A549 (cell line): ENCODE data around the gene DOK4. TPM values are rescaled to one million over a fixed set of nuclear protein-coding genes. Genes with fewer than 3 reads are reported as not detected.
A peak's percentile ranks its signal among the peaks of the same experiment; 100 is the strongest.

Source experiments
- ATAC-seq, 2 experiments: fragments of 200-7000 bp in 1 of 2; fragments of >200 bp in 1 of 2; cut with Nextera tagmentation in 1 of 2; cut with Tn5 transposase in 1 of 2; 3 replicates each; pipeline versions ENCODE4 v1.8.0 to v1.9.1; 2018 to 2020; ENCODE audit warnings: mild to moderate bottlenecking in 1 of 2, moderate library complexity in 1 of 2
- CTCF ChIA-PET: fragments of 300-600 bp; sonication (Branson Sonifier 250); formaldehyde crosslinking; extraction: SDS; loops from one replicate; lab custom pipeline; 2021; ENCODE audit warnings: antibody characterized with exemption, inconsistent platforms; lab: Yijun Ruan, JAX
- POLR2A ChIA-PET: fragments of 350-600 bp; formaldehyde crosslinking; extraction: SDS; loops from one replicate; lab custom pipeline; 2021; ENCODE audit warnings: antibody characterized with exemption, inconsistent platforms; lab: Yijun Ruan, JAX
- DNase-seq, 2 experiments: peaks; one replicate each; pipeline versions ENCODE4 v3.0.0 to v3.0.0-alpha.2; 2011 to 2016; ENCODE audit warnings: low read depth in 1 of 2, low spot score in 1 of 2
- FAIRE-seq: peaks from 2 replicates; lab custom pipeline; 2011; peaks lifted over from hg19 to GRCh38; lab: Jason Lieb, UNC
- H3K27ac ChIP-seq, 2 experiments: fragments of >200 bp; sonication (Bioruptor Twin); formaldehyde crosslinking; 3 replicates each; pipeline ENCODE4 v1.5.1; 2016 to 2017
- H3K4me1 ChIP-seq: fragments of >200 bp; sonication (Bioruptor Twin); formaldehyde crosslinking; 3 replicates; pipeline ENCODE4 v1.6.1; 2016
- H3K4me2 ChIP-seq: fragments of >200 bp; sonication (Bioruptor Twin); formaldehyde crosslinking; 3 replicates; pipeline ENCODE4 v1.6.1; 2016
- H3K4me3 ChIP-seq: fragments of >200 bp; sonication (Bioruptor Twin); formaldehyde crosslinking; 3 replicates; pipeline ENCODE4 v1.5.1; 2016
- H3K9me3 ChIP-seq: fragments of >200 bp; sonication (Bioruptor Twin); formaldehyde crosslinking; 3 replicates; pipeline ENCODE4 v1.6.1; 2016
- ATOH8 ChIP-seq: fragments of 250-450 bp; sonication (Bioruptor Pico); IDR thresholded peaks from 2 replicates; pipeline ENCODE4 v1.5.0; 2020; ENCODE audit warnings: low read depth, mild to moderate bottlenecking, moderate library complexity
- BHLHE40 ChIP-seq: IDR thresholded peaks from 2 replicates; pipeline ENCODE4 v1.6.1; 2012; ENCODE audit warnings: low read depth, low read length, inconsistent platforms
- CBX2 ChIP-seq: fragments of 200-600 bp; sonication (generic); IDR thresholded peaks from 2 replicates; pipeline ENCODE4 v1.6.1; 2016; ENCODE audit warnings: low read depth, mild to moderate bottlenecking, borderline replicate concordance
- CTCF ChIP-seq: fragments of >200 bp; sonication (Bioruptor Twin); formaldehyde crosslinking; IDR thresholded peaks from 3 replicates; pipeline ENCODE4 v1.5.1; 2016
- FOXS1 ChIP-seq: fragments of 250-450 bp; sonication (Bioruptor Pico); IDR thresholded peaks from 2 replicates; pipeline ENCODE4 v1.5.0; 2020; ENCODE audit warnings: mild to moderate bottlenecking, moderate library complexity
- HES2 ChIP-seq: fragments of >200 bp; sonication (Bioruptor Twin); formaldehyde crosslinking; IDR thresholded peaks from 2 replicates; pipeline ENCODE4 v1.6.1; 2016
- HEYL ChIP-seq: fragments of 250-450 bp; sonication (Bioruptor Pico); IDR thresholded peaks from 2 replicates; pipeline ENCODE4 v1.8.0; 2021; ENCODE audit warnings: mild to moderate bottlenecking, moderate library complexity
- HOXA7 ChIP-seq: fragments of 250-450 bp; sonication (Bioruptor Pico); IDR thresholded peaks from 2 replicates; pipeline ENCODE4 v1.5.0; 2020; ENCODE audit warnings: mild to moderate bottlenecking, moderate library complexity
- JUNB ChIP-seq: fragments of >200 bp; sonication (Bioruptor Twin); formaldehyde crosslinking; IDR thresholded peaks from 2 replicates; pipeline ENCODE4 v1.6.1; 2016
- POLR2AphosphoS2 ChIP-seq: conservative IDR thresholded peaks from 2 replicates; pipeline ENCODE4 v1.6.1; 2012; ENCODE audit warnings: low read length, improper control_type of control experiment, inconsistent platforms
- RARB ChIP-seq: fragments of 250-450 bp; sonication (Bioruptor Pico); IDR thresholded peaks from 2 replicates; pipeline ENCODE4 v1.8.0; 2021; ENCODE audit warnings: mild to moderate bottlenecking, moderate library complexity
- RNF2 ChIP-seq: fragments of 200-600 bp; sonication (generic); IDR thresholded peaks from 2 replicates; pipeline ENCODE4 v1.6.1; 2016; ENCODE audit warnings: low read depth, mild to moderate bottlenecking, antibody characterized with exemption, moderate library complexity, borderline replicate concordance
- SREBF2 ChIP-seq: fragments of 450-650 bp; IDR thresholded peaks from 2 replicates; pipeline ENCODE4 v1.6.1; 2014; ENCODE audit warnings: mild to moderate bottlenecking, moderate library complexity
- TFCP2L1 ChIP-seq: fragments of 250-450 bp; sonication (Bioruptor Pico); IDR thresholded peaks from 2 replicates; pipeline ENCODE4 v1.5.0; 2021; ENCODE audit warnings: mild to moderate bottlenecking
- ZC3H11A ChIP-seq: fragments of 450-650 bp; IDR thresholded peaks from 2 replicates; pipeline ENCODE4 v1.6.1; 2014; ENCODE audit warnings: antibody characterized with exemption, mild to moderate bottlenecking
- ZFP36 ChIP-seq: fragments of 450-650 bp; IDR thresholded peaks from 2 replicates; pipeline ENCODE4 v1.6.1; 2014; ENCODE audit warnings: borderline replicate concordance; ENCODE audit not compliant: partially characterized antibody
- ZNF302 ChIP-seq: fragments of 250-450 bp; sonication (Bioruptor Pico); IDR thresholded peaks from 2 replicates; pipeline ENCODE4 v1.9.0; 2021; ENCODE audit warnings: inconsistent platforms, mild to moderate bottlenecking, moderate library complexity
- ZSCAN20 ChIP-seq: fragments of 250-450 bp; sonication (Bioruptor Pico); IDR thresholded peaks from 2 replicates; pipeline ENCODE4 v1.8.0; 2022; ENCODE audit warnings: mild to moderate bottlenecking, moderate library complexity
- WGBS: methylation state at CpG from one replicate; pipeline ENCODE4 v1.1.6; 2017; ENCODE audit errors: missing lambda C conversion rate; 5-methylcytosine and 5-hydroxymethylcytosine counted together
- polyA plus RNA-seq, 4 experiments: library from polyadenylated mRNA; depleted of rRNA in 3 of 4; stranded (reverse); fragments of >200 nt; fragmentation: RNase III in 1 of 4; extraction: RNeasy Plus Mini Kit Qiagen cat#74134 plus additional on column Dnase treatment in 1 of 4; gene quantifications; 2 replicates in 3 of 4; 3 replicates in 1 of 4; pipeline ENCODE4 v1.2.3, GENCODE V29; 2011 to 2017

The DOK4 gene
- polyA plus RNA-seq, 2 of the 4 experiments (the other 2 are of a cell fraction): 70.3 to 85.4 TPM

GRCh38 chr16:57534881-57535658 is 48.8 kb upstream of the DOK4 start:
- ChIA-PET POLR2A (no interaction called here), CTCF (interaction anchor here (1.3 to 2.6 kb wide), 2 partner anchors 15 to 41 kb away, joined by 6 to 16 read pairs; no protein-coding TSS in a partner anchor)
- FAIRE-seq: no peak

GRCh38 chr16:57534337-57534880 is 48.1 kb upstream of the DOK4 start:
- CTCF ChIA-PET: interaction anchor here (1.3 to 2.6 kb wide), 2 partner anchors 15 to 42 kb away, joined by 6 to 16 read pairs; no protein-coding TSS in a partner anchor
- no peak for TF ChIP-seq ZNF302 (CRISPR knock-in tag)

More at GRCh38 chr16:57534881-57535658, 48.8 kb upstream of the DOK4 start:
- DNase-seq (no peak), ATAC-seq (no peak; a peak in 1 of 6 replicates)
- 63% methylated on average over 9 of the region's 13 CpGs for WGBS
- H3K9me3 ChIP-seq: no peaks in the 10 kb centered on the region
- peak overlapping the region; percentile 67 for H3K4me3 ChIP-seq
- peaks cover 59% of the 10 kb centered on the region for H3K4me1 ChIP-seq
- H3K27ac ChIP-seq: peak overlapping the region; percentile 95 to 96
- peak overlapping the region; percentile 96 for H3K4me2 ChIP-seq
- TF ChIP-seq ZFP36 (no peak), TFCP2L1 (CRISPR knock-in tag) (no peak), FOXS1 (CRISPR knock-in tag) (no peak), HES2 (no peak), RARB (no peak), ATOH8 (CRISPR knock-in tag) (no peak), HOXA7 (CRISPR knock-in tag) (no peak), ZC3H11A (no peak), JUNB (no peak), SREBF2 (no peak), RNF2 (no peak), ZSCAN20 (CRISPR knock-in tag) (no peak), CBX2 (no peak)

GRCh38 chr16:57533431-57534336 is 47.4 kb upstream of the DOK4 start:
- POLR2A ChIA-PET: no interaction called here
- WGBS: 68% methylated on average over 18 of the region's 19 CpGs
- H3K27ac ChIP-seq: peak overlapping the region in 1 of 2 experiments; percentile 95; a peak in 3 of 6 replicates
- TF ChIP-seq HEYL (CRISPR knock-in tag): no peak
- TF ChIP-seq POLR2AphosphoS2: no peak
- TF ChIP-seq ATOH8 (CRISPR knock-in tag): no peak
- TF ChIP-seq BHLHE40: no peak
- TF ChIP-seq CTCF: no peak
- peaks cover 63% of the 10 kb centered on the region for H3K4me1 ChIP-seq
- H3K9me3 ChIP-seq: no peaks in the 10 kb centered on the region
- DNase-seq: no peak
- H3K4me2 ChIP-seq: peak overlapping the region; percentile 42
- FAIRE-seq: no peak
- CTCF ChIA-PET: interaction anchor here (2.6 kb wide), 1 partner anchor 14 kb away, joined by 16 read pairs; no protein-coding TSS in a partner anchor
- no peak overlapping the region for H3K4me3 ChIP-seq
- no peak for ATAC-seq

More at GRCh38 chr16:57534337-57534880, 48.1 kb upstream of the DOK4 start:
- peak overlapping the region in 1 of 2 experiments; percentile 95; a peak in 3 of 6 replicates for H3K27ac ChIP-seq
- 89% methylated on average over 7 of the region's 7 CpGs for WGBS
- peak overlapping the region; percentile 42 for H3K4me2 ChIP-seq
- FAIRE-seq: no peak
- H3K4me3 ChIP-seq: no peak overlapping the region
- peaks cover 63% of the 10 kb centered on the region for H3K4me1 ChIP-seq
- no peak for DNase-seq
- H3K9me3 ChIP-seq: no peaks in the 10 kb centered on the region
- ATAC-seq: no peak
- POLR2A ChIA-PET: no interaction called here
